CD8-positive, alpha-beta memory T cell (primary cell): ENCODE results near the gene TET1. TPM values are rescaled to one million over a fixed set of nuclear protein-coding genes. Genes with fewer than 3 reads are reported as not detected.

Experiments used
- CTCF ChIA-PET: fragments of 350-600 bp; sonication (Branson Sonifier 250); formaldehyde crosslinking; loops from one replicate; lab custom pipeline; 2021; ENCODE audit warnings: antibody characterized with exemption; lab: Charles Lee
- POLR2A ChIA-PET: fragments of 350-600 bp; sonication (Branson Sonifier 250); formaldehyde crosslinking; loops from one replicate; lab custom pipeline; 2021; ENCODE audit warnings: antibody characterized with exemption; lab: Charles Lee
- DNase-seq, 5 donors: peaks; one replicate each; pipeline versions ENCODE4 v3.0.0 to v3.0.0-alpha.2; 2020 to 2022; ENCODE audit warnings: mixed read lengths in 1 of 5
- H3K27ac ChIP-seq: one replicate; pipeline ENCODE4 v1.7.0; 2013; ENCODE audit warnings: low read depth, mild to moderate bottlenecking, low read length, moderate library complexity
- H3K27me3 ChIP-seq: 2 replicates; pipeline ENCODE4 v1.7.0; 2013; ENCODE audit warnings: low read length, mild to moderate bottlenecking; ENCODE audit not compliant: insufficient read depth, poor library complexity, severe bottlenecking
- H3K36me3 ChIP-seq: 2 replicates; pipeline ENCODE4 v1.7.0; 2013; ENCODE audit warnings: mild to moderate bottlenecking, low read length, moderate library complexity; ENCODE audit not compliant: insufficient read depth
- H3K4me1 ChIP-seq: 2 replicates; pipeline ENCODE4 v1.7.0; 2013; ENCODE audit warnings: mild to moderate bottlenecking, low read length, moderate library complexity; ENCODE audit not compliant: insufficient read depth
- H3K4me3 ChIP-seq: 2 replicates; pipeline ENCODE4 v1.7.0; 2013; ENCODE audit warnings: mild to moderate bottlenecking, low read length
- H3K9me3 ChIP-seq: 2 replicates; pipeline ENCODE4 v1.7.0; 2013; ENCODE audit warnings: mild to moderate bottlenecking, low read length
- H3K27ac Mint-ChIP-seq, 8 donors: one replicate each; pipeline ENCODE4 v1.8.0; 2020 to 2021; ENCODE audit warnings: mixed read lengths in 8 of 8, mild to moderate bottlenecking in 6 of 8, inconsistent platforms in 3 of 8, moderate library complexity in 3 of 8
- H3K27me3 Mint-ChIP-seq, 2 donors: one replicate each; pipeline ENCODE4 v1.8.0; 2020 to 2021; ENCODE audit warnings: mixed read lengths in 2 of 2, mild to moderate bottlenecking in 1 of 2, moderate library complexity in 1 of 2
- H3K36me3 Mint-ChIP-seq, 3 donors: one replicate each; pipeline ENCODE4 v1.8.0; 2020 to 2021; ENCODE audit warnings: mixed read lengths in 3 of 3, inconsistent platforms in 1 of 3, mild to moderate bottlenecking in 1 of 3
- H3K4me1 Mint-ChIP-seq, 3 donors: one replicate each; pipeline ENCODE4 v1.8.0; 2020 to 2021; ENCODE audit warnings: mixed read lengths in 3 of 3, inconsistent platforms in 1 of 3, mild to moderate bottlenecking in 1 of 3
- H3K4me3 Mint-ChIP-seq, 7 donors: one replicate each; pipeline ENCODE4 v1.8.0; 2020 to 2021; ENCODE audit warnings: mixed read lengths in 7 of 7, mild to moderate bottlenecking in 6 of 7, moderate library complexity in 4 of 7, inconsistent platforms in 2 of 7
- H3K9me3 Mint-ChIP-seq, 5 donors: one replicate each; pipeline ENCODE4 v1.8.0; 2020 to 2022; ENCODE audit warnings: mixed read lengths in 5 of 5, mild to moderate bottlenecking in 3 of 5, moderate library complexity in 2 of 5, inconsistent platforms in 1 of 5
- polyA plus RNA-seq: library from polyadenylated mRNA; unstranded; fragments of 300-500 nt; fragmentation: Illumina TruSeq; gene quantifications from one replicate; pipeline ENCODE4 v1.2.3, GENCODE V29; 2021
- total RNA-seq, 2 experiments: library from RNA; stranded (reverse); gene quantifications; one replicate each; pipeline ENCODE4 v1.2.3, GENCODE V29; 2021

The TET1 gene
- total and polyA plus RNA-seq, 3 experiments from 2014 or later: 0.44 to 1.9 (median 0.63) TPM

DNA sequence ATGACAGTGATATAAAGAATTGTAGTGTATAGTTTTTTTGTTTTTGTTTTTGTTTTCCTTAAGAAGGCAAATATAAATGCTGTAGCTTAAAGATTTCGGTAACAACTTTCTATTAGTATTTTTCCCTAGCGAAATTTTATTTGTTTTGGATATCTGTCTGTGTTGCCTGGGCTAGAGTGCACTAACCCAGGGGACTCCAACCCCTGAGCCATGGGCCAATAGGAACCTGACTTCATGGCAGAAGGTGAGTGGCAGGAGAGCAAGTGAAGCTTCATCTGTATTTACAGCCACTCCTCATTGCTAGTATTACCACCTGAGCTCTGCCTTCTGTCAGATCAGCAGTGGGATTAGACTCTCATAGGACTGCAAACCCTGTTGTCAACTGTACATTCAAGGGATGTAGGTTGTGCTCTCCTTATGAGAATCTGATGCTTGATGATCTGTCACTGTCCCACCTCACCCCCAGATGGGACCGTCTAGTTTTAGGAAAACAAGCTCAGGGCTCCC lies 95.5 kb downstream of the TET1 start:
- Mint-ChIP-seq H3K9me3 (no peaks in the 10 kb centered on the region), H3K4me3 (no peak overlapping the region), H3K27ac (no peak overlapping the region), H3K27me3 (no peaks in the 10 kb centered on the region), H3K36me3 (peaks cover 4 to 18% (median 13%) of the 10 kb centered on the region in 3 donors), H3K4me1 (no peaks in the 10 kb centered on the region)
- no peaks in the 10 kb centered on the region for H3K9me3 ChIP-seq
- ChIA-PET POLR2A (no interaction called here), CTCF (no interaction called here)
- no peaks in the 10 kb centered on the region for H3K4me1 ChIP-seq
- H3K36me3 ChIP-seq: no peaks in the 10 kb centered on the region
- no peak overlapping the region for H3K4me3 ChIP-seq
- no peaks in the 10 kb centered on the region for H3K27me3 ChIP-seq
- H3K27ac ChIP-seq: no peak overlapping the region
- no peak for DNase-seq

DNA sequence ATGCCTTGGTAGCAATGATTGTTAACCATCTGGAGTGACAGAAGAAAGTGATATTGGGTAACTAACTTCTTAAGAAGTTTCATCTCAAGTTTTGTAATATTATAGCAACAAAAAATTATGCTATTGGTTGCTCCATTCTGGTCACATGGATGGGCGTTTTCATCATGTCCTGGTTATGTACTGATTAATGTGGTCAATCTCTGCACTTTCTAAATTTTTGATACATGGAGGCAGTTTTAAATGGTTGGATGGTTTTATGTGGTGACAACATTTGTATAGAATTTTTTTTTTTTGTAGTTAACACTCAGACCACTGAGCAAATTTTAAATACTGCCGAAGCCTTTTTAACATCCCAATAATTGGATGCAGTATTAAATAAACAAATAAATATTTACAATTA lies 105.7 kb downstream of the TET1 start:
- CTCF ChIA-PET: no interaction called here
- no peaks in the 10 kb centered on the region for H3K4me1 ChIP-seq
- Mint-ChIP-seq H3K4me3 (no peak overlapping the region), H3K9me3 (no peaks in the 10 kb centered on the region), H3K4me1 (peaks cover 0 to 8% (median 4%) of the 10 kb centered on the region in 3 donors), H3K27me3 (no peaks in the 10 kb centered on the region), H3K27ac (no peak overlapping the region), H3K36me3 (peaks cover 14 to 25% (median 23%) of the 10 kb centered on the region in 3 donors)
- H3K9me3 ChIP-seq: no peaks in the 10 kb centered on the region
- POLR2A ChIA-PET: no interaction called here
- H3K27me3 ChIP-seq: no peaks in the 10 kb centered on the region
- H3K27ac ChIP-seq: no peak overlapping the region
- no peaks in the 10 kb centered on the region for H3K36me3 ChIP-seq
- H3K4me3 ChIP-seq: no peak overlapping the region
- no peak for DNase-seq

DNA sequence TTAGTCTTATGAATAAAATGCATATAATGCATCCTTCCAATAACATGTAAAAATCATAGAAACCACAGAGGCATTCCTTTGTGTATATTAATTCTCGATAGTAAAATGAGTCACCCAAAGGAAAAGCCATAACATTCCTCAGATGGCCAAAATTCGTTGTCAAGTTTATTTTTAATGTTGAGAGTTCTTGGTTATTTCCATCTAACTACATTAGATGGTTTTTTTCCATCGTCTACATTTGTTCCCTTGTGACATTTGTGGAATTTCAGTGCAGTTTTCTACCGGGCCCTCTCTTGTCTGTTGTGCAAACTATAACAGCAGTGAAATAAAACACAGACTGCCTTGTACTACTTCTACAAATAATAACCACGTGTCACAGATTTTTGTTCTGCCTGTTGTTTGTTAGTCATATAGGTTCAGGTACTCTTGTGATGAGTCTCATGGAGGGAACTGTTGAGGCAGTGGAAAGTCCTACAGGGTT lies 106.2 kb downstream of the TET1 start:
- DNase-seq: no peak

DNA sequence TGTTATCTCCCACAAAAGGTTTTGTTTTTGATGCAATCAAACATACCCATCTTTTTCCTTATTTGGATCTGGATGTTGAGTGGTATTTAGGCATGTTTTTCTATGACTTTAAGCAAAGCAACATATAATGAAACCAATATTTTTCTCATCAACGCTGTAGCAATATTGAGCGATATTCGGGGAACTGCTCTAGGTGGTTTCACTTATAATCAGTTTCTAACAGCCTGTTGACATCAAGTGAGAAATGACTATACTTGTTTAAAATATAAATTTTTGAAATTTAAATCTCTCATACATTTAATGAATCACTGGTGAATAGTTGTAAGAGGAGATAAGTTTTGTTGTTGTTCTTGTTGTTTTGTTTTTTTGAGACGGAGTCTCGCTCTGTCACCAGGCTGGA lies 108.1 kb downstream of the TET1 start:
- Histone ChIP-seq H3K9me3 (no peaks in the 10 kb centered on the region), H3K27me3 (no peaks in the 10 kb centered on the region), H3K27ac (no peak overlapping the region), H3K4me3 (no peak overlapping the region), H3K36me3 (no peaks in the 10 kb centered on the region), H3K4me1 (no peaks in the 10 kb centered on the region)
- Mint-ChIP-seq H3K27me3 (no peaks in the 10 kb centered on the region), H3K9me3 (no peaks in the 10 kb centered on the region), H3K4me3 (peak overlapping the region in 2 of 7 donors; percentile 24 to 27), H3K27ac (peak overlapping the region in 2 of 8 donors; percentile 29 to 33), H3K4me1 (peaks cover 0 to 8% (median 4%) of the 10 kb centered on the region in 3 donors), H3K36me3 (peaks cover 16 to 28% (median 25%) of the 10 kb centered on the region in 3 donors)
- POLR2A ChIA-PET: no interaction called here
- no peak for DNase-seq
- CTCF ChIA-PET: no interaction called here

More for the DNA sequence above, 106.2 kb downstream of the TET1 start:
- Mint-ChIP-seq H3K36me3 (peaks cover 14 to 25% (median 23%) of the 10 kb centered on the region in 3 donors), H3K4me1 (peaks cover 0 to 8% (median 4%) of the 10 kb centered on the region in 3 donors), H3K9me3 (no peaks in the 10 kb centered on the region), H3K4me3 (no peak overlapping the region), H3K27me3 (no peaks in the 10 kb centered on the region), H3K27ac (no peak overlapping the region)
- ChIA-PET CTCF (no interaction called here), POLR2A (no interaction called here)
- H3K4me3 ChIP-seq: no peak overlapping the region
- H3K27ac ChIP-seq: no peak overlapping the region
- no peaks in the 10 kb centered on the region for H3K4me1 ChIP-seq
- no peaks in the 10 kb centered on the region for H3K36me3 ChIP-seq
- no peaks in the 10 kb centered on the region for H3K27me3 ChIP-seq
- no peaks in the 10 kb centered on the region for H3K9me3 ChIP-seq

DNA sequence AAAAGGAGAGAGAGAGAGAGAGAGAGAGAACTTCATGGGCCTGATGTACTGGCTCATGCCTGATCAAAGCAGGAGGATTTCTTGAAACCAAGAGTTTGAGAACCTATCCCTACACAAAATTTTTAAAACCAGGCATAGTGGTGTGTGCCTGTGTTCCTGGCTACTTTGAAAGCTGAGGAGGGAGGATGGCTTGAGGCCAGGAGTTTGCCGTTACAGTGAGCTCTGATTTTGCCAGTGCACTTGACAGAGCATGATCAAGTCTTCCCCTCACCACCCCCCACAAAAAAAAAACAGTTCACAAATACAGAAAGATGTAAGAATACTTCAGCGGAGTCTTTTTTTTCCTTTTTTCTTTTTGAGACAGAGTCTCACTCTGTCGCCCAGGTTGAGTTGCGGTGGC lies 108.8 kb downstream of the TET1 start:
- H3K4me3 ChIP-seq: no peak overlapping the region
- no peaks in the 10 kb centered on the region for H3K36me3 ChIP-seq
- H3K27ac ChIP-seq: no peak overlapping the region
- Mint-ChIP-seq H3K27ac (peak overlapping the region in 2 of 8 donors; percentile 31 to 54), H3K9me3 (no peaks in the 10 kb centered on the region), H3K36me3 (peaks cover 17 to 31% (median 23%) of the 10 kb centered on the region in 3 donors), H3K27me3 (no peaks in the 10 kb centered on the region), H3K4me3 (peak overlapping the region in 1 of 7 donors; percentile 20), H3K4me1 (peaks cover 0 to 8% (median 4%) of the 10 kb centered on the region in 3 donors)
- ChIA-PET CTCF (no interaction called here), POLR2A (no interaction called here)
- H3K9me3 ChIP-seq: no peaks in the 10 kb centered on the region
- DNase-seq: no peak
- no peaks in the 10 kb centered on the region for H3K27me3 ChIP-seq
- H3K4me1 ChIP-seq: no peaks in the 10 kb centered on the region

DNA sequence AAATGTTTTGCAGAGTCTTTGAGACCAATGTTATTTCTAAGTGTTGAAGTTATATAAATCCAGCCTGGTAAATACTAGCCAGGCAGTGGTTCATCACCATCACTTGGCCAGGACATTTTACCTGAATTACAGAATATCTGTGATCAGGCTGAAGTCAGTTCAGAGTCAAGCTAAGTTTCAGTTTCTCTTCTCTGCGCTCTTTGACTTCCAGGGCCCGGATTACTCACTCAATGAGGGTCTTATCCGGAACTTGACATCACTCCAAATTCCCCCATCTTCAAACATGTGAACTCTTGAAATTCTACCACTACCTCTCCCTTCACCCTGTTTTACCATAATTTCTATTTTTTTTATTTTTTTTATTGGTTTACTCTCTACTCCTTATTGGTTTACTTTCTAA lies 124.3 kb downstream of the TET1 start:
- H3K4me3 ChIP-seq: peak overlapping the region; percentile 23
- Mint-ChIP-seq H3K27me3 (no peaks in the 10 kb centered on the region), H3K4me3 (peak overlapping the region; percentile 46 to 86 (median 81)), H3K4me1 (peaks cover 12 to 14% (median 14%) of the 10 kb centered on the region in 3 donors), H3K27ac (peak overlapping the region; percentile 44 to 98 (median 88)), H3K36me3 (peaks cover 11 to 38% (median 28%) of the 10 kb centered on the region in 3 donors), H3K9me3 (no peaks in the 10 kb centered on the region)
- ChIA-PET POLR2A (interaction anchor here (0.6 kb wide), 1 partner anchor 11 kb away, joined by 5 read pairs; no protein-coding TSS in a partner anchor), CTCF (interaction anchor here (0.6 to 0.8 kb wide), 2 partner anchors 38 to 294 kb away, joined by 3 read pairs; no protein-coding TSS in a partner anchor)
- no peaks in the 10 kb centered on the region for H3K27me3 ChIP-seq
- no peaks in the 10 kb centered on the region for H3K9me3 ChIP-seq
- peak overlapping the region; percentile 59 for H3K27ac ChIP-seq
- peaks cover 6% of the 10 kb centered on the region for H3K36me3 ChIP-seq
- no peaks in the 10 kb centered on the region for H3K4me1 ChIP-seq
- peak in 3 of 5 donors; percentile 2 to 50 (median 15) for DNase-seq

DNA sequence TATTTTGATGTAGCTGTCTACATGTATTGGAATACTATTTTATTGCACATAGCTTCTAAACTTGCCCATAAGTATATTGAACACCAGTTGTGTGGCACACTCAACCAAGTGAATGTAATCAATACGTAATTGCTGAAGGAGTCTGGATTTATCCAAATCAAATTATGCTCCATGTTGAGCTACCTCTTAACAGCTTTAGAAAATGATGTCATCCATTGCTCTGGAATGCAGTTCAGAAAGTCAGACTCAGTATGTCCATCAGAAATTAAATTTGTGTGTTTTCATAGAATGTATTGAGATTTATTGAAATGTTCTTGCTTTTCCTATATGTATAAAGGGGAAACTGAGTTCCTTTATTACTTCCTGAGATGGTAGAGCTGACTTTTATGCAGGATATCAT lies 135.9 kb downstream of the TET1 start:
- no peaks in the 10 kb centered on the region for H3K27me3 Mint-ChIP-seq
- H3K9me3 Mint-ChIP-seq: no peaks in the 10 kb centered on the region
- no peaks in the 10 kb centered on the region for H3K4me1 ChIP-seq
- no peaks in the 10 kb centered on the region for H3K9me3 ChIP-seq
- no peak overlapping the region for H3K27ac Mint-ChIP-seq
- H3K27ac ChIP-seq: no peak overlapping the region
- H3K27me3 ChIP-seq: no peaks in the 10 kb centered on the region
- no peaks in the 10 kb centered on the region for H3K36me3 ChIP-seq
- CTCF ChIA-PET: no interaction called here
- peaks cover 7 to 12% (median 8%) of the 10 kb centered on the region in 3 donors for H3K36me3 Mint-ChIP-seq
- POLR2A ChIA-PET: no interaction called here
- DNase-seq: no peak
- H3K4me3 Mint-ChIP-seq: no peak overlapping the region
- H3K4me3 ChIP-seq: no peak overlapping the region
- no peaks in the 10 kb centered on the region for H3K4me1 Mint-ChIP-seq

DNA sequence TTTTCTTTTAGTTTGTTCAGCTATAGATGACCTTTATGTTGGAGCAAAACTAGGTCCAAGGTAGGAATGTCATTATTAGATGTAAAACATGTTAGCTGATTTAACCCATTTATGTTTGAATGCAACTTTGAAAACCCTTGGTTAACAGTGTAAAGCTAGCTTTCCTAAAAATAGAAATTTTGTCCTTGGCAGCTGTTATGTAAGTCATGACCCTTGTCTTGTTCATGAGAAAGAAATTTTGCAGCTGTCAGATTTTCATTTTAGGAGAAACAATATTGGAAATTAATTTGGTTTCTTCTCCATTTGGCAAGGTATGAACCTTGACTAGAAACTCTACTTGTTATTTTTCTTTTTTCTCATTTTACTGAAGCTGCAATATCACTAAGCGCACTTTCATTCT lies 137.0 kb downstream of the TET1 start:
- Mint-ChIP-seq H3K4me1 (no peaks in the 10 kb centered on the region), H3K27ac (no peak overlapping the region), H3K36me3 (peaks cover 0 to 4% (median 0%) of the 10 kb centered on the region in 3 donors)

More for the DNA sequence above, 137.0 kb downstream of the TET1 start:
- ChIA-PET POLR2A (no interaction called here), CTCF (no interaction called here)
- no peak overlapping the region for H3K4me3 ChIP-seq
- Mint-ChIP-seq H3K27me3 (no peaks in the 10 kb centered on the region), H3K9me3 (no peaks in the 10 kb centered on the region), H3K4me3 (no peak overlapping the region)
- H3K27ac ChIP-seq: no peak overlapping the region
- H3K4me1 ChIP-seq: no peaks in the 10 kb centered on the region
- H3K9me3 ChIP-seq: no peaks in the 10 kb centered on the region
- H3K27me3 ChIP-seq: no peaks in the 10 kb centered on the region
- no peak for DNase-seq
- no peaks in the 10 kb centered on the region for H3K36me3 ChIP-seq
